ENCODE results near the gene KLHL6. TPM values are rescaled to one million over a fixed set of nuclear protein-coding genes. Genes with fewer than 3 reads are reported as not detected.
"Not testable (repeated sequence)": the region's sequence is repeated elsewhere in the genome, so short reads cannot be mapped to it uniquely, and the experiment has no call there.

KLHL6 gene
- total RNA-seq, 1 donor from 2014 or later = 46.1 TPM

DNA sequence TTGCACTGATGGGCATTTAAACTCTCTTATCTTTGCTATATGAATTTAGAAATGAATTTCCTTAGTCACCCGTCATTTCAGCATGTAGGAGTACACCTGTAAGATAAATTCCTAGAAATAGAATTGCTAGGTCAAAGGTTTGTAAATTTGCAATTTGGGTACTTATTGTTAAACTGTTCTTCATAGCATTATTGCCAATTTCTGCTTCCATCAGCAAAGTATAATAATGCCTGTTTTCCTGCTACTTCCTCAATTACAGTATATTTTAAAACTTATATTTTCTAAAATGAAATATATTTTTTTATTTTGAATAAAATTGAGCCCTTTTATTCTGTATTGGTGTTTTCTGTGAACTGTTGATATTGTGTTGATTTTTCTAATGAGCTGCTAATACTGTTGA is 110.8 kb downstream of the KLHL6 start:
- TF ChIP-seq, protein P1, sequence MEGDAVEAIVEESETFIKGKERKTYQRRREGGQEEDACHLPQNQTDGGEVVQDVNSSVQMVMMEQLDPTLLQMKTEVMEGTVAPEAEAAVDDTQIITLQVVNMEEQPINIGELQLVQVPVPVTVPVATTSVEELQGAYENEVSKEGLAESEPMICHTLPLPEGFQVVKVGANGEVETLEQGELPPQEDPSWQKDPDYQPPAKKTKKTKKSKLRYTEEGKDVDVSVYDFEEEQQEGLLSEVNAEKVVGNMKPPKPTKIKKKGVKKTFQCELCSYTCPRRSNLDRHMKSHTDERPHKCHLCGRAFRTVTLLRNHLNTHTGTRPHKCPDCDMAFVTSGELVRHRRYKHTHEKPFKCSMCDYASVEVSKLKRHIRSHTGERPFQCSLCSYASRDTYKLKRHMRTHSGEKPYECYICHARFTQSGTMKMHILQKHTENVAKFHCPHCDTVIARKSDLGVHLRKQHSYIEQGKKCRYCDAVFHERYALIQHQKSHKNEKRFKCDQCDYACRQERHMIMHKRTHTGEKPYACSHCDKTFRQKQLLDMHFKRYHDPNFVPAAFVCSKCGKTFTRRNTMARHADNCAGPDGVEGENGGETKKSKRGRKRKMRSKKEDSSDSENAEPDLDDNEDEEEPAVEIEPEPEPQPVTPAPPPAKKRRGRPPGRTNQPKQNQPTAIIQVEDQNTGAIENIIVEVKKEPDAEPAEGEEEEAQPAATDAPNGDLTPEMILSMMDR (IDR thresholded peaks at IDR 0.05; ENCODE audit: unreplicated experiment) = no peak
- Mint-ChIP-seq H3K4me3 (ENCODE audit: unreplicated experiment) (no peak overlapping the region), H3K27me3 (ENCODE audit: unreplicated experiment) (no peaks in the 10 kb centered on the region), H3K4me1 (ENCODE audit: unreplicated experiment) (peaks cover 11% of the 10 kb centered on the region), H3K9me3 (ENCODE audit: unreplicated experiment) (peaks cover 6% of the 10 kb centered on the region), H3K27ac (ENCODE audit: unreplicated experiment) (no peak overlapping the region), H3K36me3 (ENCODE audit: low read depth, unreplicated experiment) (no peaks in the 10 kb centered on the region)
- DNase-seq (ENCODE audit: low spot score) = no peak

DNA sequence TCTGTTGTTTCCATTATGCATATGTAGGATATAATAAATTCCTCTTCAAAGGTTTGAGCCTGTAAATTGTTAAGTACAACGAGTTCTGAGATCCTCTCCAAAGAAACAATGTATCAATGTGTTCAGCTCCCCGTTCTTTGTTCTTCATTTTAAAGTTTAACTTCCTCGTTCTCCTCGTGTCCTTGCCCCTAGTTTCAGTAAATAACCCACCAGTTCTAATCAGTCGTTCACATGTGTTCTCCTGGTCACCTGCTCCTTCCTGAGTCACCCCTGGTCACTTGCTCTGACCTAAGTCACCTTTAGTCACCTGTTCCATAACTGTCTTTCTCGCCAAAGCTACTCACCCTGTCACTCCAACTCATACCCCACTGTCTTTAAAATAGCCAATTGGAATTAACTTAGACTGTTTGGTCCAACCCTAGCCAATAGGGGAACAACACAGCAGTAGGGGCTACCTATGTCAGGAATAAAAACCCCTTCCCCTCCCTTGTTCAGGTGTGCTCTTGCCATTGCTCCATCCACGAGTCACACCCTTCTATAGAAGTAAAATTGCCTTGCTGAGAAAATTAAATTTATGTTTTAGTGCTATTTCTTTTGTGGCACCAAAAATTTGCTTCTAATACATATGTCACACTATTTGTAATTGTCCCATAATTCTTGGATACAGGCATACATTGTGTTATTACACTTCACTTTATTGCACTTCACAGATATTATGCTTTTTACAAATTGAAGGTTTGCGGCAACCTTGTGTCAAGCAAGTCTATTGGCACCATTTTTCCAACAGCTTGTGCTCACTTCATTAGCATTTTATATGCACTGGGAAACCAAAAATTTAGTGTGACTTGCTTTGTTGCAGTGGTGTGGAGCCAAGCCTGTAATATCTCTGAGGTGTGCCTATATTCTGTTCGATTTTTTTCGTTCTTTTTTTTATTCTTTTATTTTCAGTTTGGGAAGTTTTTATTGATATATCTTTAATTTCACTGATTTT is 111.8 kb downstream of the KLHL6 start:
- Mint-ChIP-seq H3K4me1 (ENCODE audit: unreplicated experiment) (peaks cover 6% of the 10 kb centered on the region), H3K4me3 (ENCODE audit: unreplicated experiment) (no peak overlapping the region), H3K27ac (ENCODE audit: unreplicated experiment) (no peak overlapping the region), H3K36me3 (ENCODE audit: low read depth, unreplicated experiment) (no peaks in the 10 kb centered on the region), H3K9me3 (ENCODE audit: unreplicated experiment) (peaks cover 6% of the 10 kb centered on the region), H3K27me3 (ENCODE audit: unreplicated experiment) (no peaks in the 10 kb centered on the region)
- no peak for DNase-seq (ENCODE audit: low spot score)
- TF ChIP-seq, protein P1 (IDR thresholded peaks at IDR 0.05; ENCODE audit: unreplicated experiment) = no peak

DNA sequence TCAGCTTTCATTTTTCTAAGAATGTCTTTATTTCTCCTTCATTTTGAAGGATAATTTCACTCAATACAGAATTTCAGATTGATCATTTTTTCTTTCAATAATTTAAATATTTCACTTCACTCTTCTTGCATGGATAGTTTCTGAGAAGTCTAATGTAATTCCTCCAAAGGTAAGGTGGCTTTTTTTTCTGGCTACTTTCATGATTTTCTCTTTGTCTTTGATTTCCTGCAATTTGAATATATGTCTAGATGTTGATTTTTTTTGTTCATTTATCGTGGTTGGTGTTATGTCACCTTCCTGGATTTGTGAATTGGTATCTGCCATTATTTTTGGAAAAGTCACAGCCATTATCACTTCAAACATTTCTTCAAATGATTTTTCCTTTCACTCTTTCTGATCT is 112.5 kb downstream of the KLHL6 start:
- TF ChIP-seq, protein P1 (IDR thresholded peaks at IDR 0.05; ENCODE audit: unreplicated experiment) = no peak
- no peaks in the 10 kb centered on the region for H3K27me3 Mint-ChIP-seq (ENCODE audit: unreplicated experiment)
- H3K36me3 Mint-ChIP-seq (ENCODE audit: low read depth, unreplicated experiment) = no peaks in the 10 kb centered on the region
- H3K4me3 Mint-ChIP-seq (ENCODE audit: unreplicated experiment) = no peak overlapping the region
- no peak for DNase-seq (ENCODE audit: low spot score)
- peaks cover 6% of the 10 kb centered on the region for H3K9me3 Mint-ChIP-seq (ENCODE audit: unreplicated experiment)
- H3K4me1 Mint-ChIP-seq (ENCODE audit: unreplicated experiment) = peaks cover 2% of the 10 kb centered on the region
- H3K27ac Mint-ChIP-seq (ENCODE audit: unreplicated experiment) = no peak overlapping the region

DNA sequence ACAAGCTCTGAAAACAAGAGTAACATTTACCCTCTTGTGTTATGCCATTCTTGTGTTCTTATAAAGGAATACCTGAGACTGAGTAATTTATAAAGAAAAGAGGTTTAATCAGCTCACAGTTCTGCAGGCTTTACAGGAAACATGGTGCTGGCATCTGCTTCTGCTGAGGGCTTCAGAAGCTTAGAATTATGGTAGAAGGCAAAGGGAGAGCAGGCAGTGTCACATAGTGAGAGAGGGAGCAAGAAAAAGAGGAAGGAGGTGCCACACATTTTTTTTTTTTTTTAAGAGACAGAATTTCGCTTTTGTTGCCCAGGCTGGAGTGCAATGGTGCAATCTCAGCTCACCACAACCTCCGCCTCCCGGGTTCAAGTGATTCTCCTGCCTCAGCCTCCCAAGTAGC is 115.0 kb downstream of the KLHL6 start:
- not testable (repeated sequence) for H3K4me1 Mint-ChIP-seq (ENCODE audit: unreplicated experiment); H3K36me3 Mint-ChIP-seq (ENCODE audit: low read depth, unreplicated experiment); H3K27ac Mint-ChIP-seq (ENCODE audit: unreplicated experiment); H3K9me3 Mint-ChIP-seq (ENCODE audit: unreplicated experiment); DNase-seq (ENCODE audit: low spot score); H3K27me3 Mint-ChIP-seq (ENCODE audit: unreplicated experiment); H3K4me3 Mint-ChIP-seq (ENCODE audit: unreplicated experiment)

DNA sequence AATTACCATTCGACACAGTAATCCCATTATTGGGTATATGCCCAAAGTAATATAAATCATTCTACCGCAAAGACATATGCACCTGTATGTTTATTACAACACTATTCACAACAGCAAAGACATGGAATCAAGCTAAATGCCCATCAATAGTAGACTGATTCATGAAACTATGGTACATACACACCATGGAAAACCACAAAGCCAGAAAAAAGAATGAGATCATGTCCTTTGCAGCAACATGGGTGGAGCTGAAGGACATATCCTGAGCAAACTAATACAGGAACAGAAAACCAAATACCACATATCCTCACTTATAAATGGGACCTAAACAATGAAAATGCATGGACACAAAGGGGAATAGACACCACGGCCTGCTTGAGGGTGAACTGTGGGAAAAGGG is 116.0 kb downstream of the KLHL6 start:
- Mint-ChIP-seq H3K36me3 (ENCODE audit: low read depth, unreplicated experiment) (no peaks in the 10 kb centered on the region), H3K27ac (ENCODE audit: unreplicated experiment) (no peak overlapping the region), H3K4me3 (ENCODE audit: unreplicated experiment) (no peak overlapping the region), H3K4me1 (ENCODE audit: unreplicated experiment) (no peaks in the 10 kb centered on the region), H3K27me3 (ENCODE audit: unreplicated experiment) (peaks cover 2% of the 10 kb centered on the region), H3K9me3 (ENCODE audit: unreplicated experiment) (peaks cover 6% of the 10 kb centered on the region)
- DNase-seq (ENCODE audit: low spot score) = no peak
- TF ChIP-seq, protein P1 (IDR thresholded peaks at IDR 0.05; ENCODE audit: unreplicated experiment) = no peak
